Transverse colon (tissue), 4 donors: ENCODE measurements around the gene CRISP3. TPM values are rescaled to one million over a fixed set of nuclear protein-coding genes. Genes with fewer than 3 reads are reported as not detected.

Experiments used
- DNase-seq: peaks from one replicate; pipeline ENCODE4 v3.0.0-alpha.2; 2019
- H3K27ac ChIP-seq, 4 donors: fragments of 200-600 bp; sonication (generic); 2 replicates each; pipeline ENCODE4 v1.5.1; 2016 to 2018; ENCODE audit warnings: inconsistent platforms in 4 of 4
- H3K27me3 ChIP-seq: fragments of 200-600 bp; sonication (generic); 2 replicates; pipeline ENCODE4 v1.5.1; 2017; ENCODE audit warnings: inconsistent platforms
- H3K36me3 ChIP-seq, 4 donors: fragments of 200-600 bp; sonication (generic); 2 replicates each; pipeline ENCODE4 v1.5.1; 2017 to 2019; ENCODE audit warnings: inconsistent platforms in 4 of 4
- H3K4me1 ChIP-seq, 4 donors: fragments of 200-600 bp; sonication (generic); 2 replicates each; pipeline ENCODE4 v1.5.1; 2017 to 2020; ENCODE audit warnings: inconsistent platforms in 4 of 4
- H3K4me3 ChIP-seq, 4 donors: fragments of 200-600 bp; sonication (generic); 1 replicate in 1 of 4; 2 replicates in 3 of 4; pipeline versions ENCODE4 v1.5.1 to v1.6.1; 2017 to 2019; ENCODE audit warnings: inconsistent platforms in 4 of 4
- H3K9me3 ChIP-seq, 2 donors: fragments of 200-600 bp; sonication (generic); 2 replicates each; pipeline ENCODE4 v1.5.1; 2017 to 2019; ENCODE audit warnings: inconsistent platforms in 2 of 2
- CTCF ChIP-seq, 5 experiments: fragments of 200-600 bp in 3 of 5; fragments of 450-650 bp in 2 of 5; sonication (generic) in 3 of 5; IDR thresholded peaks; 1 replicate in 2 of 5; 2 replicates in 3 of 5; pipeline ENCODE4 v1.5.1; 2016 to 2017; ENCODE audit warnings: antibody characterized with exemption in 5 of 5, inconsistent platforms in 3 of 5, mild to moderate bottlenecking in 2 of 5, moderate library complexity in 1 of 5
- EP300 ChIP-seq: sonication (generic); formaldehyde crosslinking; IDR thresholded peaks from one replicate; pipeline ENCODE4 v1.6.1; 2017; ENCODE audit warnings: antibody characterized with exemption, low read depth
- POLR2A ChIP-seq: fragments of 450-650 bp; IDR thresholded peaks from one replicate; pipeline ENCODE4 v1.6.1; 2016; ENCODE audit warnings: antibody characterized with exemption, mild to moderate bottlenecking, moderate library complexity
- POLR2AphosphoS5 ChIP-seq, 3 donors: sonication (generic); formaldehyde crosslinking; IDR thresholded peaks; one replicate each; pipeline ENCODE4 v1.6.1; 2016; ENCODE audit warnings: antibody characterized with exemption in 3 of 3
- WGBS, 2 donors: methylation state at CpG; one replicate each; pipeline ENCODE4 v1.1.5; 2018; ENCODE audit warnings: low coverage in 1 of 2; 5-methylcytosine and 5-hydroxymethylcytosine counted together
- in situ Hi-C, 4 donors: fragments of 200-750 bp; cut with MboI; loops; one replicate each; pipeline versions ENCODE4 v1.15.0 to v1.15.1; 2017; ENCODE audit warnings: low sequenced_read_pairs in 3 of 4, low pct_ligation_motif_present in 1 of 4, low pct_unique_long_range_greater_than_20kb in 1 of 4
- intact Hi-C: fragments of 100-400 bp; cut with DNase I; formaldehyde crosslinking; loops from one replicate; pipeline ENCODE4 v1.15.1; 2023; ENCODE audit warnings: low total_unique reads
- total RNA-seq, 4 donors: library from RNA; depleted of rRNA; stranded (reverse); fragments of >200 nt; gene quantifications; one replicate each; pipeline ENCODE4 v1.1.0, GENCODE V29; 2016

Gene CRISP3, protein sequence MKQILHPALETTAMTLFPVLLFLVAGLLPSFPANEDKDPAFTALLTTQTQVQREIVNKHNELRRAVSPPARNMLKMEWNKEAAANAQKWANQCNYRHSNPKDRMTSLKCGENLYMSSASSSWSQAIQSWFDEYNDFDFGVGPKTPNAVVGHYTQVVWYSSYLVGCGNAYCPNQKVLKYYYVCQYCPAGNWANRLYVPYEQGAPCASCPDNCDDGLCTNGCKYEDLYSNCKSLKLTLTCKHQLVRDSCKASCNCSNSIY
- not detected for total RNA-seq

GRCh38 chr6:49744259-49744658, at the start of gene CRISP3:
CRISP3 (minus strand) TSS chr6:49744388; CDS start chr6:49744367, 21 bp downstream.
- TF ChIP-seq POLR2AphosphoS5 (IDR thresholded peaks at IDR 0.05) (no peak), CTCF (IDR thresholded peaks at IDR 0.05) (no peak), EP300 (no peak), POLR2A (no peak)
- H3K9me3 ChIP-seq, result no peaks in the 10 kb centered on the region
- no peaks in the 10 kb centered on the region for H3K36me3 ChIP-seq
- intact Hi-C loops, result no loop called here
- no peak within 1 kb of the TSS for H3K27ac ChIP-seq
- no peaks in the 10 kb centered on the region for H3K4me1 ChIP-seq
- no peak within 1 kb of the TSS for H3K4me3 ChIP-seq
- DNase-seq, result no peak
- H3K27me3 ChIP-seq, result no peaks in the 10 kb centered on the region
- in situ Hi-C loops, result no loop called here
- 20 to 27% methylated on average over 1 of the region's 1 CpG for WGBS, 2 donors

DNA sequence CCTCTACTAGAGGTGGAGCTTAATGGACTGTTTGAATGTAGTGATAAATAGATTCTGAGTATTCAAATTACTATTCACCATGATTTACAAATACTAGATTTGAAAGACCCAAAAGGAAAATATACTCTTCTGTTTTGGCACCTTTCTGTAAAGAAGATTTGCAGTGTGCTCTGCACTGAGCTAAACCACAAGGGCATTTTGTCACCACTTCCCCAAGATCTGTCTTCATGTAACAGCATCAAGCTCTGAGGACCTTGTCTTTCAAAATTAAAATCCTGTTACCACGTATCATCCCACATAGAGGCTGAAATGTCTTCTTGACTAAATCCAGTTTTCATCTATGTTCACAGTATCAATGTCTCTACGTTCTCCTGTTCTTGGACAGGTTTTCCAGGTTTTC, 46.2 kb upstream of the CRISP3 start:
- in situ Hi-C loops, result no loop called here
- H3K36me3 ChIP-seq, result no peaks in the 10 kb centered on the region
- intact Hi-C loops, result no loop called here
- H3K27me3 ChIP-seq, result no peaks in the 10 kb centered on the region
- H3K4me3 ChIP-seq, result no peak overlapping the region
- no peak overlapping the region for H3K27ac ChIP-seq
- H3K4me1 ChIP-seq, result no peaks in the 10 kb centered on the region
- 62 to 63% methylated on average over 2 of the region's 2 CpGs for WGBS, 2 donors
- no peaks in the 10 kb centered on the region for H3K9me3 ChIP-seq
- DNase-seq, result no peak
- no peak for TF ChIP-seq POLR2AphosphoS5 (IDR thresholded peaks at IDR 0.05)

GRCh38 chr6:49787176-49787575, 43.0 kb upstream of the CRISP3 start, which contains the start of gene PGK2:
PGK2 (minus strand) TSS chr6:49787285; CDS start chr6:49787187, 98 bp downstream.
- TF ChIP-seq CTCF (IDR thresholded peaks at IDR 0.05) (no peak), POLR2A (no peak), POLR2AphosphoS5 (IDR thresholded peaks at IDR 0.05) (no peak), EP300 (no peak)
- Histone ChIP-seq H3K4me1 (no peaks in the 10 kb centered on the region), H3K27me3 (no peaks in the 10 kb centered on the region), H3K4me3 (no peak within 1 kb of the TSS), H3K27ac (no peak within 1 kb of the TSS), H3K36me3 (no peaks in the 10 kb centered on the region), H3K9me3 (no peaks in the 10 kb centered on the region)
- WGBS, 2 donors, result 81 to 82% methylated on average over 4 to 8 of the region's 8 CpGs
- intact Hi-C loops (no loop called here), in situ Hi-C loops (no loop called here)
- no peak for DNase-seq

DNA sequence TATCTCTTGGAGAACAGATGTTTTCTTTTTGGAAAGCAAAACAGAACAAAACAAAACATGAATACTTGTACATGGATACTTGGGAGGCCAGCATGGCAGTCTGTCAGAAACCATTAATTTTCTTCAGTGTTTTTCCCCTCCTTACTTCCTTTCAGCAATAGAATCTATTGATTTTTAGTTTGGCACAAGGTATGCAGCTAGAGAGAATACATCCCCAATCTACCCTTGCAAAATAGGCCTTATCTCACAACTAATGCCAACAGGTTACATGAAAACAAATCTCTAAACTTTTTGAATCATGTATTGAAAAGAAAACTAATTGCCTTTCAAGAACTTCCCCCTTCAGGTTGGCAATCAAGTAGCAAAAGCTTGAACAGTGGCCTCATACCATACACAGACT, 40.1 kb upstream of the CRISP3 start:
- no peak overlapping the region for H3K4me3 ChIP-seq
- H3K27me3 ChIP-seq, result no peaks in the 10 kb centered on the region
- H3K36me3 ChIP-seq, result no peaks in the 10 kb centered on the region
- in situ Hi-C loops, result no loop called here
- H3K4me1 ChIP-seq, result no peaks in the 10 kb centered on the region
- TF ChIP-seq CTCF (IDR thresholded peaks at IDR 0.05) (no peak), EP300 (no peak), POLR2A (no peak), POLR2AphosphoS5 (IDR thresholded peaks at IDR 0.05) (no peak)
- no peak overlapping the region for H3K27ac ChIP-seq
- H3K9me3 ChIP-seq, result no peaks in the 10 kb centered on the region
- intact Hi-C loops, result no loop called here
- no peak for DNase-seq

DNA sequence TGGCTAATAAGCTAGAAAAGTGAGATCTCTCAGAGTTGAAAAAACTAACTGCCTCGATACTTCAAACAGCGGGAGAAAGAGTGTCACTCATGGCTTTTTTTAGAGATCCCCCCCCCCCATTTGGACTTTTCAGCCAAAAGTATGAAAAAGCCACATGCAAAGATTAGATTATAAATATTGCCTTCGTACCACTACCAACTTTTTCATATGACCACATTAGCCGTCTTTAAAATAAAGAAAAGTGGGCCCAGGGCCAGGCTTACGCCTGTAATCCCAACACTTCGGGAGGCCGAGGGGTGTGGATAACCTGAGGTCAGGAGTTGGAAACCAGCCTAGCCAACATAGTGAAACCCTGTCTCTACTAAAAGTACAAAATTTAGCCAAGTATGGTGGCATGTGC, 38.5 kb upstream of the CRISP3 start:
- WGBS, 2 donors, result 93% methylated on average over 7 of the region's 7 CpGs
- TF ChIP-seq POLR2A, result no peak
- TF ChIP-seq EP300, result no peak
- TF ChIP-seq POLR2AphosphoS5 (IDR thresholded peaks at IDR 0.05), result no peak
- TF ChIP-seq CTCF (IDR thresholded peaks at IDR 0.05), result no peak
- no peaks in the 10 kb centered on the region for H3K27me3 ChIP-seq
- no peaks in the 10 kb centered on the region for H3K4me1 ChIP-seq
- in situ Hi-C loops (no loop called here), intact Hi-C loops (no loop called here)
- no peaks in the 10 kb centered on the region for H3K9me3 ChIP-seq
- no peak overlapping the region for H3K27ac ChIP-seq
- DNase-seq, result no peak
- no peak overlapping the region for H3K4me3 ChIP-seq
- H3K36me3 ChIP-seq, result no peaks in the 10 kb centered on the region
